Measurements from ENCODE around the gene TNK2.

Gene TNK2

DNA sequence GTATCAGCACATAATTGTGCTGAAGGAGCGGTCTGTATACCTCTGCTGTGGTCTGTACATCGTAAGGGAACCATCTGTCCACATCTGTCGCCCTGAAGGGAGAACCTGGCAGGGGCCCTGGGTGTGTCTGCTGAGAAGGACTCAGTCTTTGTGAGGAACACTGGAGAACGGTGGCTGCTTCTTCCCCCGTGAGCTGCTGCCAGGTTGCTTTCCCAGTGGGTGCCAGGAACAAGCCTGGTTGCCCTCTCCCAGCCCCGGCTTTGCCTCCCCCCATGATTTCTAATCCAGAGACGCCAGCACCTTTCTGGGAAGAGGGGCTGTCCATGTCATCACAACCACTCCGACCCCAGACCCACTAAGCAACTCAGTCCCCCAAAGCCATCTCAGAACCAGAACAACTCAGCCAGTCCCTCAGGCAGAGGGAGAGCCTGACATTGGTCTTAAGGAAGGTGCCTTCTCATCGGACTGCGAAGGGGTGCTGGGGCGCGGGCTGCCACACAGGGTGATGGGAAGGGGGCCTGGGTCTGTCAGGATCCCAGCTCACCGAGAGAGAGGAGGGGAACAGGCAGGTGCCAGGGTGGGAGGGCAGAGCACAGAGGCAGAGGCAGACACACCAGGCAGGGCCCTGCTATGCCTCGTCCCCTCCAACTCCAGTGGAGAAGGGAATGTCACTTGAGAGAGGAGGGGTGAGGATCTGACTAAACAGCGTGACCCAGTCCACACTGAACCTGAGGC lies 8.5 kb downstream of the TNK2 start:
- DNase-seq (ENCODE audit: low read depth, low spot score) = no peak

DNA sequence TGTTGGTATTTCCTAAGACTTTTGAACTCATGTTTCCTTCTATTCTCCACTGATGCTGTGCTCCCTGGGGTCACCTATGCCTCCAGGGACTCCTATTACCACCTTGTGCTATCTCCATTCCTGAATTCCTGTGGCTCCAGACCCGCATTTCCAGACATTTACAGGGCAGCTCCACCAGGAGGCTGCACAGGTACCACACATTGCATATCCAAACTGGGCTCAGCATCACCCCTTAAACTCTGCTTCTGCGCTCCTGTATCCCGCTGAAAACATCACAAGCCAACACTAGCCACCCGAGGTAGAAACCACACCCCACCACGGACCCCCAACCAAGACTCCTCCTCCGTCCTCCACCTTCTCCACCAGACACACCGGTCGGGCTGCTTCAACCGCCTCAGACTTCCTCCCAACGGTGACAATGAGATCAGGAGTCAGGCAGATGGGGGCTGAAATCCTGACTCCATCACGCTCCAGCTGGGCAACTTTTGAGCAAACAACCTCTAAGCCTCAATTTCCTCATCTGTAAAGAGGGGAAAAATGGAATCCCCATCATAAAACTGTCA lies 10.4 kb downstream of the TNK2 start:
- peak; percentile 79 for DNase-seq (ENCODE audit: low read depth, low spot score)

DNA sequence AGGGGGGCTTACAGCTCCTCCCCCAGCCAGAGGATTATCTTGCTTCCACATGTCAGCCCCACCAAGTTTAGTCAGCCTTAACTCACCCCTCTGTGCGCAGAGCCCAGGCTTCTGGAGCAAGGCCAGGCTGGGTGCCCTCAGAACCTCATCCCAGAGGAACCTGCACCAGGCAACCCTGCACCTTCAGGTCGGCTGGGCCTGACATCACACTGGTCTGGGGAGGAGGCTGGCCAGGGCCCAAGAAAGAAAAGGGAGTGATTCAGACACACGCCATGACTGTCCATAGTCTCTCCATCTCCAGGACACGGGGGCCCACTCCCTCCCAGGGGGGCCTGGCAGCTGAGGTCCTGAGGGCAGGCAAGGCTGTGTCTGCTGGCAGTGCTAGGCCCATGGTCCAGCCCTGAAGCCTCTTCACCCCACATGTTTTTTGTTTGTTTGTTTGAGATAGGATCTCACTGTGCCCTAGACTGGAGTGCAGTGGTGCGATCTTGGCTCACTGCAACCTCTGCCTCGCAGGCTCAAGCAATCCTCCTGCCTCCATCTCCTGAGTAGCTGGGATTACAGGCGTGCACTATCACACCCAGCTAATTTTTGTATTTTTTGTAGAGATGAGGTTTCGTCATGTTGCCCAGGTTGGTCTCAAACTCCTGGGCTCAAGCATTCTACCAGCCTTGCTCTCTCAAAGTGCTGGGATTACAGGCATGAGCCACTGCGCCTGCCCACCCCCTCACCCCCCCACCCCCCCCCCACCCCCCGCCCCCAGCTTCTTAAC lies 11.1 kb downstream of the TNK2 start:
- DNase-seq (ENCODE audit: low read depth, low spot score) = no peak

DNA sequence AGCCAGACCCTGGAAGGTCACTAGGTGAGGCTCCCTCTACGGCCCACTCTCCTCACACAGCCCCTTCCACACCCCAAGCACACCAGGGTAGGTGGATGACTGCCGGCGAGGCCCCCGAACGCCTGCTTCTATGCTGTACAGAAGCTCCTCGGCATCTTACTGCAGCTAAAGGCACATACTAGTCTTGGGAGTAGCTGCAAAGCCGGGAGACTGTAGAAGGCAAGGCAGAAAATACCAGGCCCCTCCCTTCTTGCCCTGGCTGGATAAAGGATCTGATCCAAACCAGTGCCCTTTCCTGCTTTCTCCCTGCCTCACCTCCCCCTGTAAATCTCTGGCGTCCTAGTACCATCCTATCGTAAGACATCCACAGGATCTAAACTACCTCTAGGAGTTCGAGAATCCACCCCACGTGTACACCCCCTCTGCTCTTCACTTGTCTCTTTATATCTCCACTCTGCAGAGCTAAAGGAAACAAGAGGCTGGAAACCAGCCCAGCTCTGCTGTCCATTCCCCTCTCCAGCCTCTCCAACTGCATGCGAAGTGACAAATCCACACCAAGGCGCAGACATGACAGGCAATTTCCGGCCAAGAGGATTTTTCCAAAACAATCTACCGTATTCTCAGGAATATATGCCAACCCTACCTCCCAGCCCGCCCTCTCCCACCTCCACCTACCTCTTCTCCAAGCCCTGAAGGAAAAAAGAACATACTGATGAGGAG lies 11.8 kb downstream of the TNK2 start:
- no peak for DNase-seq (ENCODE audit: low read depth, low spot score)

DNA sequence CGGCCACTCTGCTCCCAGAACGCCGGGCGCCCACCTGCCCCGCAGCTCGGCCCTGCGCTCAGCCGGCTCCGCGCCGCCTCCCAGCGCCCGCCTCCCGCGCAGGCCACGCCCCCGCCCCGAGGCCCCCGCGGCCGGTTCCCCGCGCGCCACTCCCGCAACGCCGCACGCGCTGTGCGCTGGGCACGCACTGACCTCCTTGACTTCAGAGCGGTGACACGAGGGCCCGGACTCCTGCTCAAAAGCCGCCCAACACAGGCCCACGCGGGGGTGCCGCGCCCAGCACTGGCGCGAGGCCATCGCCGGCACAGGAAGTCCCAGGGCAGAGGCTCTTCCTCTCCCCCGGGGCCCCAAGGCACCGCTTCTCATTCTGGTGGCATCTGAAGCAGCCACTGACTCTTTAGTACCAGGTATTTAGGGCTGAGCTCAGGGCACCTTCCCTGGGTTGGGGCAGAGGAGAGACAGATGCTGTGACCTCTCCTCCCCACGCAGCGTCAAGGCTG lies 12.4 kb downstream of the TNK2 start:
- DNase-seq (ENCODE audit: low read depth, low spot score) = no peak

DNA sequence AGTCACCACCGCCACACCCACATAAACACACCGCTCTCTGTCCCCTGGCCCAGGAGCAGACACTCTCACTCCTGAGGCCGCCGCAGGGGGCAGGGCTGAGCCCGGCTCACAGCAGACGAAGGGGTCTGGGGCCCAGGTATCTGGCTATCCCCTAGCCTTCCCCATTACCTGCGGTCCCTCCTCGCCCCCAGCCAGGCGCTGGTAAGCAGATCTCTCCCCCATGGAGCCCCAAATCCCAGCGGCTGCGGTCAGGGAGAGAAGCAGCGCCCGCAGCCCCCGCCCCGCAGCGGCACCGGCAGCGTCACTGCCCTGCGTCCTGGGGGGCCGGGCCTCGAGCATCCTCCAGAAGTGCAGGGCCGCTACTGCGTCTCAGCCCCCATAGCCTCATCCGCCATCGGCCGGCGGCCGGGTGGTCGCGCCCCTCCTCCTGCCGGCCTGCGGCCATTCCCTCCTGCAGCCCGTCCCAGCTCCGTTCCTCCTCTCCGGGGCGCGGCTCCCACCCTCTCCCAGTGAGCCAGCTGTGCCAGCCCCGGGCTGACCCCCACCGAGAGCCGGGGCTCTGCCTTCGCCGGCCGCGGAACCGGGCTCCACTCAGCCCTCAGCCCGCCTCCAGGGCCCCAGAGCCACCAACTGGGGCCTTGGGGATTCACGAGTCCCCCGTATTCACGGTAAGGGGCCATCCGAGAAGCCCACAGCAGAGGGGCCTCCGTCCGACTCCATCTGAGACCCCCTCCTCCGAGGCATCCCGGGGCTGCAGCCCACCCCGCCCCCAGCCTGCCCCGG lies 13.1 kb downstream of the TNK2 start:
- peak; percentile 73 for DNase-seq (ENCODE audit: low read depth, low spot score)

DNA sequence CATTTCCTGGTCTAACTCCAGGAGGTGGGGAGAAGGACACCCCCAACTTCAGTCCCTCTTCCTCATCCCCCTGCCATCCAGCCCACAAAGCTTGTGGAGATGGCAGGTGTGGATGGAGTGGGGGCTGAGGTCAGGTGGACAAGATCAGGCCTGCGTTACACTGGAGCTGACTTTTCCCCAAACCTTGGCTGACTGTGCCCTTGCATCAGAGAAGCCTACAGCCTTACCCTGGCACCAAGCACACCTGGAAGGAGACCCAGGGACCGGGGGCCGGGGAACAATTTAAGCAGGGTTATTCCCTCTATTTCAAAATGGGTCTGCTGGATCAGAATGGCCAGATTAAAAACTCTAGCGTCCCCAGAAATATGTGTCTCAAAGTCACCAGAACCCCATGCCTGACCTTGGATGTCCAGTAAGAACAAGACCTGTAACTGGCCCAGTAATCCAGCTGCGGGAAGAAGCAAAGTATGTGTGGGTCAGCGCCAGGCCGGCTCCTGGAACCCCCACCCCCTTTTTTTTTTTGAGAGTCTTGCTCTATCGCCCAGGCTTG lies 14.4 kb downstream of the TNK2 start:
- no peak for DNase-seq (ENCODE audit: low read depth, low spot score)

DNA sequence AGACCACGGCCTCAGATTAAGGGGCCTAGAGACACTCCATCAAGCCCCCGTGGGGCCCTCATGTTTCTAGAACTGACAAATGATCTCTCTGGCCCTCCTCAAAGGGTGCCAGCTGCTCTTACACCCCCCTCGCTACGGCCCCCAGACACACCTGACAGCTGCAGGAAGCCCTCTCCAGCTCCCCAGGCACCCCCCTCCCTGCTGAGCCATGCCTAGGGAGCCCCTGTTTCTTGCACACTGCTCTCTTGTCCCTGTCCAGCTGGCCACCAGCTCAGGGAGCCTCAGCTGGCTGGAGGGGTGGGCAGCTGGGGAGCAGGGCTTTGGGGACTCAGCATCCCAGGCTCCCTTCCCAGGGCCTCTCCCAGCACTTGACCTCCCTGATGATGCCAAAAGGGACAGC lies 14.8 kb downstream of the TNK2 start:
- no peak for DNase-seq (ENCODE audit: low read depth, low spot score)

DNA sequence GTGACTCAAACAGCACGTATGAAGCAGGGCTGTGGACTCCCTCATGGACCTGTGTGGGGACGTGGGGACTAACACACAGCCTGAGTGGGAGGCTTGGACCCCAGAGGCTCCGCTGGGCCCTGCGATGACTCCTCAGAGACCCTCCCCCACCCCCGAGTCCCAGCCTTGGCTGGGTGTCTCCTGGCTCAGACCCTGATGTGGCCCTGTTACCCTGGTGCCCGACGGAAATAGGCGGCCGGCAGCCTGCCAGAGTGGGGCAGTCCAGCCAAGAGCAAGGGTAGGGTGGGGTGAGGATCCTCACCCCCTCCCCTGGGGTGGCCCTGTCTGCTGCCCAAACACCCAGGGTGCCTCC lies 15.3 kb downstream of the TNK2 start:
- DNase-seq (ENCODE audit: low read depth, low spot score) = no peak

DNA sequence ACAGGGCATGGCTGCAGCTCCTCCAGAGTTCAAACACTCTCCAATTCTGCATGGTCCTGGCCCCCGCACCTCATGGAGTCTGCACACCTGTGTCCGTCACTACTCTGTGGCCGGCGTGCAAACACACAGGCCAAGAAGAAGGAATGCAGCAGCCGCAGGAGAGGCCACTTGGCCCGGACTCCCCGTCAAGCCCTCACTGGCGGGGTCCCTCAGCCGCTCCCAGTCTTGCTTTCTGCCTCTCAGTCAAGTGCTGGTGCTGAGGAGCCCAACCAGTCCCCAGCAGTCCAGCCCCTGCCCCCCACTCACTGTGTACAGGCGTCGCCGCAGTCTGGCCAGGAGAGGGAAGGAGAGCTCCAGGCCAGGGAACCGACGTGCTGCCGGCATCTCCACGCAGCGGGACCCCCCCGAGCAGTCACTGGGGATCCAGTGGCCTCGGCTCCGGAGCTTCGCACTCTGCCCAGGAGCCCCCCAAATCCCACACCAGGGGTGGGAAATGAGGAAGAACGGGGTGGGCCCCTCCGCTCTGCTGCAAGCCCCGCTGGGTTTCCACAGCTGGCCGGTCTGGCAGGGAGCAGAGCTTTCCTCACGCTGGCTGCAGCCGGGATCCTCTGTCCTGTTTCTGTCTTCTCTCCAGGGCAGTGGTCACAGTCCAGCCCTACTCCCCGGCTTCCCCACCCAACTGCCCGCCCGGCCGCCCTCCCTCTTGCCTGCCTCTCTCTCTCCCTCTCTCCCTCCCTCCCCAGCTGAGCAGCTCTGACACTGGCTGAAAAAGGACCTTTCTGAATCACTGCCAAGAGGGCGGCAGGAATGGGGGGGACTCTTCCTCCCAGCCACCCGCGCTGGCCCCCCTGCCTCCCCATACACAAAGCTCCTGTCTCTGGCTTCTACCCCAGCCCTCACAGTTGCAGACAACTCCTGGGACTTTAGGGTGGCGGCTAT lies 16.0 kb downstream of the TNK2 start:
- peak; percentile 70 for DNase-seq (ENCODE audit: low read depth, low spot score)

DNA sequence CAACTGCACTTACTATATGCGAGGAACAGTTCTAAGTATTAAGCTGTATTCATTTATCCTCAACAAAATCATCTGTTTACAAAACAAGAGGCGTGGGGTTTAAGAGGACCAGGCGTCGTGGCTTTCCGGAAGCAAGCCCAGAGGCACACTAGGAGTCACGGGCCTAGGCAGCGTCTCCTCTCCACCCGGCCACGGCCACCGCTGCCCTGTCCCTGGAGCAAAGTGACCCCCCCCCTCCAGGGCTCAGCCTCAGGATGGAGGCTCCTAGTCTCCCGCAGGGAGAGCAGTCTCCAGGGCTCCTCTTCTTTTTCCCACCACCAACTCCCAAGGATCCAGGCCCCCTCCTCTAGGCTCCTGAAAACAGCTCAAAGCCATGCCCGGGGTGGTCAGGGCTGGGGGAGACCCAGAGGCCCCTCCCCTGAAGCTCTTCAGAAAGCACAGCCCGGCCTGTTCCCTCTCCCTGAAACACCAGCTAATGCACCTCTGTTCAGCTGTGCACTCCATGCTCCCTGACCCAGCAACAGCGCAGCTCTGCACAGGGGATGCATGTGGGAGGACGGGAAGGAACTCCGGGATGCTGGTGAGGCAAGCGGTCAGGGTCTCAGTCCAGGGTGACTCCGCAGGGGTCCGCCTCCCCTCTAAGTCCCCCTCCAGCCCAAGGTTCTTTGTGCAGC lies 16.8 kb downstream of the TNK2 start:
- no peak for DNase-seq (ENCODE audit: low read depth, low spot score)

DNA sequence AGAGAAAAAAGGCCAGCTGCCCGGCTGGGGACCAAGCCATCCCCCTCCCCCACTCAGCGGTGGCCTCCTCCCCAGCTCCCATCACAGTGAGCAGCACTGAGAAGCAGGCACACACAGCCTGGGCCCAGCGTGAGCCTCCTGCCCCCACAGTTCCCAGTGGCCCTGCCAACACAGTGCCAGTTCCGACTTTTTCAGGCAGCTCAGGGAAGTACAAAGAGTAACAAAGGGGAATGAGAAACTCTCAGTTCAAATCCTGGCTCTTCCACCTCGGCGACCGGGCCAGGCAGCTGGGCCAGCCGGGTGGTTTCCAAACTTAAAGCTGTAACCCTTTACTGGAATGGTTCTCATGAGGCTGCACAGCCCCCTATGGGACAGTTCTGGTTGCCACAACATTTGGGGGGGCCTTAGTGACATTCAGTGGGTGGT lies 18.5 kb downstream of the TNK2 start:
- no peak for DNase-seq (ENCODE audit: low read depth, low spot score)

DNA sequence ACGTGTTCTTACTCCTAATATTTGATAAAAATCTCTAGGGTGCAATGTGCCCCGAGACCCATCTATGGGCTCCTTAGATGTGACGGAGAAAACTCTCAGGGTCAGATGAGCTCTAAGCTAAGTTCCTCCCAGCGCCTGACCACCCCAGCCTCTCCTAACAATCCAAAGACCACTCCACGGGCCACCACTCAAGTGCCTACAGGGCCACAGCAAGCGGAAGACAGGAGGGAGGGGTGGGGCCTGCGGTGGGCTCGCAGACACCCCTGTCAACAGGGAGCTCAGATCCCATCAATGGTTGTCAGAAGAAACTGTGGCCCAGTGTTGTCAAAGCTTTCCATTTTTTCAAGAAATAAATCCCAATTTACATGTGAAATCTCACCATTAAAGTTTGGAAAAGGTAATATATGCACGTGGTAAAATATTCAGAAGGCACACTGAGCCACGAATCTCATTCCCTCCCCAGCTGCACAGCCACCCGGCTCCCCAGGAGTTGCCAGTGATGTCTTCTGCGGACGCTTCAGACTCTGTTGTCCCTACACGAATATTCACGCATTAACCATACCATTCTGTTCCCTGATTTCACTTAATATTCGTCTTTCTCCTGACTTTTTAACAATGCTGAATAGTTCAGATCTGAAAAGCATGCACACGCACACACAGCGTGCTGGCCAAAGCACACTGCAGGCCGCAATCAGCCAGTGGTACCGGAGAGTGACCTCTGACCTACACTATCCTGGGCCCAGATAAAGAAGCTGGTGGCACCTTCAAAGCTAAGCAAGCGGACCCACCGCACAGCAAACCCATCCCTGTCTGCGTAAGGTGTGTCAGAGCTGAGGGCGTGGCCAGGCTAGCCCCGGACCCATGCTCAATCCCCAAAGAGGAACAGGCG lies 19.1 kb downstream of the TNK2 start:
- peak; percentile 63 for DNase-seq (ENCODE audit: low read depth, low spot score)

DNA sequence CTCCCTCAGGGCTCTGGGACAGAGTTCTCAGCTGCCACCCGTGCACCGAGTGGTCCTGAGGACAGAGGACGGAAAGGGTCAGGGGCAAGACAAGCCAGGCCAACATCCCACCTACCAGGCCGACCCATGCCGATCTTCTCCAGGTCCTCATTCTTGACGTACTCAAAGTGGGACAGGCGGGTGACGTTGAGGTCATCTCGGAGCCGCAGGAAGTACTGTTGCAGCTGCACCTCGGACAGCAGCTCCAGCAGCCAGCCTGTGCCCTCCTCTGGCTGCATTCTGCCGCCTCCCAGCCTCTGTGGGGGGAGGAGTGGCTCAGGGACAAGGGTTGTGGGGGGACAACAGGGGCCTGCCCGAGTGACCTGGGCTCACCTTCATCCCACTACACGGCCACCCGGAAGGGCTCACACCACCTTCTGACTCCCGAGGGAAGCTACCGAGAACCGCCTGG lies 20.0 kb downstream of the TNK2 start:
- no peak for DNase-seq (ENCODE audit: low read depth, low spot score)

DNA sequence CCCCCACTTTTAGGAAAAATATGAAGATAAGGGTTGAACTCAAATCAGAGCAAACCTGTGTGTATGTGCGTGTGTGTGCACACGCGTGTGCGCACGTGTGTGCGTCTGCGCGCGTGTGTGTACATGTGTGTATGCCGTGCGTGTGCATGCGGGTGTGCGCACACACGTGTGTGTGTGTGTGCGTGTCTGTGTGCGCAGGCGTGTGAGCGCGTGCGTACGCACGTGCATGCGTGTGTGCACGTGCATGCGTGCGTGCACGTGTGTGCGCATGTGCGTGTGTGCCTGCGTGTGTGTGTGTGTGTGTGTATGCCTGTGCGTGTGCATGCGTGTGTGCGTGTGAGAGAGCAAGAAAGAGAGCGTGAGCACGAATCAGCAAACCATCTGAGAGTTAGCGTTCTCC lies 20.7 kb downstream of the TNK2 start:
- no peak for DNase-seq (ENCODE audit: low read depth, low spot score)

DNA sequence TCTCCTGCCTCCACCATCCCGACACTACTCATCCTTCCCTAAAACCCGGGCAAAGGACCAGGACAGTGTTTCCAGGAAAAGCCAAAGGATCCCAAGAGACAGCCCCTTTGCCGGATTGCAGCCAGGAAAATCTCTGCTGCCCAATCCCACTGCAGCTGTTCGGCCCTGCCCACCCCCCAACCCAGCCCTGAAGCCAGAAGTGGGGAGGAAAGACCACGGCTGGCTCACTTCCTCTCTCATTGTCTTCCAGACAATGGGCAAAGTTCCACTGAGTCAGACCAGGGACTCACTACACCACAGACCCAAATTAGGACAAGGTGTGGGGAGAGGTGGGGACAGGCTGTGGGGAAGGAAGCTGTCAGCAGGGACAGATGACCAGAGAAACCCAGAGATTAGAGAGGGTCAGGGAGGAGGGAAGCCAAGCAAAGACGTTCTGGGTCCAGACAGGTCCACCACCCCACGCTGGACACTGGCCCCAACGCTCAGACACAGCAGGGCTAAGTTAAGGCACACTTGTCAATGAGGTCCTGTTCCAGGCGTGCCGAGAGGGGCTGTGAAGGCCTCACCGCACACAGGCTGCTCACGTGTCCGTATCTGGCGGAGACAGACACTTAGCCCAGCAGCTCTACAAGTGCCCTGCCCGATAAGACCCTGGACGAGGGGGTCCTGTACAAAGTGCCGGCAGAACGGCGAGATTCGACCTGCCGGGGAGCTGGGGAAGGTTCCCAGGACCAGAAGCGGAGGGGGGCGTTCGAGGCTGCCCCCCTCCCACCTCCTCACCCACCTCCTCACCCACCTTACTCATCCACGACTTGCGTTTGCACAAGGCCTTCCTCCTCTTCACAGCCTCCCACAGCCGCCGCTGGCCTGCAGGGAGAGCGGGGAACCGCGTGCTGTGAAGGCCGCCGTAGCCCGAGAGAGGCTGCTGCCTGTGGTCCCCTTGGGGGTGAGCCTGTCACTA lies 21.9 kb downstream of the TNK2 start:
- no peak for DNase-seq (ENCODE audit: low read depth, low spot score)
